H9 (cell line): ENCODE measurements around the gene NEU3. TPM values are rescaled to one million over a fixed set of nuclear protein-coding genes. Genes with fewer than 3 reads are reported as not detected.

Experiments used
- DNase-seq: peaks from one replicate; pipeline ENCODE4 v3.0.0-alpha.2; 2017
- H2AFZ ChIP-seq: one replicate; pipeline ENCODE4 v1.6.1; 2013; ENCODE audit warnings: mild to moderate bottlenecking, low read length, control low read depth, moderate library complexity
- H2AK5ac ChIP-seq: 2 replicates; pipeline ENCODE4 v1.6.1; 2013; ENCODE audit warnings: low read length, control low read depth, mixed read lengths; ENCODE audit not compliant: insufficient read length
- H2BK120ac ChIP-seq: one replicate; pipeline ENCODE4 v1.6.1; 2013; ENCODE audit warnings: low read depth, mild to moderate bottlenecking, low read length, control low read depth, inconsistent platforms; ENCODE audit not compliant: poor library complexity, severe bottlenecking
- H2BK12ac ChIP-seq: 2 replicates; pipeline ENCODE4 v1.6.1; 2013; ENCODE audit warnings: low read length, control low read depth, mixed read lengths, low read depth; ENCODE audit not compliant: insufficient read length
- H2BK15ac ChIP-seq: 2 replicates; pipeline ENCODE4 v1.6.1; 2013; ENCODE audit warnings: low read depth, low read length, control low read depth
- H2BK20ac ChIP-seq: one replicate; pipeline ENCODE4 v1.6.1; 2013; ENCODE audit warnings: low read depth, mild to moderate bottlenecking, low read length, control low read depth, inconsistent platforms; ENCODE audit not compliant: poor library complexity, severe bottlenecking
- H2BK5ac ChIP-seq: 2 replicates; pipeline ENCODE4 v1.6.1; 2013; ENCODE audit warnings: low read length, control low read depth, mixed read lengths; ENCODE audit not compliant: insufficient read length
- H3K14ac ChIP-seq: 2 replicates; pipeline ENCODE4 v1.6.1; 2013; ENCODE audit warnings: low read length, control low read depth; ENCODE audit not compliant: insufficient read depth
- H3K18ac ChIP-seq: 2 replicates; pipeline ENCODE4 v1.6.1; 2013; ENCODE audit warnings: low read depth, mild to moderate bottlenecking, mixed read lengths, low read length, control low read depth; ENCODE audit not compliant: insufficient read length
- H3K23ac ChIP-seq: 2 replicates; pipeline ENCODE4 v1.6.1; 2013; ENCODE audit warnings: low read length, control low read depth, mixed read lengths, low read depth; ENCODE audit not compliant: insufficient read length
- H3K23me2 ChIP-seq: 2 replicates; pipeline ENCODE4 v1.6.1; 2013; ENCODE audit warnings: low read depth, mild to moderate bottlenecking, mixed read lengths, low read length, control low read depth; ENCODE audit not compliant: insufficient read length, poor library complexity, severe bottlenecking
- H3K27ac ChIP-seq: 2 replicates; pipeline ENCODE4 v1.5.1; 2013; ENCODE audit warnings: low read length, control low read depth, mixed read lengths, low read depth; ENCODE audit not compliant: insufficient read length
- H3K27me3 ChIP-seq: 2 replicates; pipeline ENCODE4 v1.6.1; 2013; ENCODE audit warnings: low read length, control low read depth, inconsistent platforms; ENCODE audit not compliant: insufficient read depth
- H3K4ac ChIP-seq: 2 replicates; pipeline ENCODE4 v1.6.1; 2013; ENCODE audit warnings: low read depth, mild to moderate bottlenecking, control low read depth, inconsistent platforms, low read length, moderate library complexity
- H3K4me1 ChIP-seq: 2 replicates; pipeline ENCODE4 v1.6.1; 2013; ENCODE audit warnings: low read length, control low read depth, inconsistent platforms; ENCODE audit not compliant: insufficient read depth
- H3K4me2 ChIP-seq: 2 replicates; pipeline ENCODE4 v1.6.1; 2013; ENCODE audit warnings: low read length, control low read depth, mixed read lengths; ENCODE audit not compliant: insufficient read length, insufficient read depth
- H3K56ac ChIP-seq: 2 replicates; pipeline ENCODE4 v1.6.1; 2013; ENCODE audit warnings: low read depth, mild to moderate bottlenecking, mixed read lengths, low read length, control low read depth; ENCODE audit not compliant: insufficient read length
- H3K79me1 ChIP-seq: 2 replicates; pipeline ENCODE4 v1.6.1; 2013; ENCODE audit warnings: low read depth, mild to moderate bottlenecking, moderate library complexity, low read length, control low read depth, inconsistent platforms; ENCODE audit not compliant: insufficient read depth, poor library complexity, severe bottlenecking
- H3K79me2 ChIP-seq: 2 replicates; pipeline ENCODE4 v1.6.1; 2013; ENCODE audit warnings: low read length, control low read depth, inconsistent platforms; ENCODE audit not compliant: insufficient read depth
- H3K9ac ChIP-seq: 2 replicates; pipeline ENCODE4 v1.6.1; 2013; ENCODE audit warnings: low read length, control low read depth, mixed read lengths; ENCODE audit not compliant: insufficient read length; ENCODE audit errors: extremely low read depth
- H3K9me3 ChIP-seq: one replicate; pipeline ENCODE4 v1.6.1; 2013; ENCODE audit warnings: low read depth, low read length, inconsistent platforms; ENCODE audit not compliant: control insufficient read depth
- H3T11ph ChIP-seq: one replicate; pipeline ENCODE4 v1.6.1; 2013; ENCODE audit warnings: mild to moderate bottlenecking, low read length, control low read depth, inconsistent platforms
- H4K20me1 ChIP-seq: one replicate; pipeline ENCODE4 v1.6.1; 2013; ENCODE audit not compliant: control insufficient read depth, insufficient read length, insufficient read depth
- H4K5ac ChIP-seq: 2 replicates; pipeline ENCODE4 v1.6.1; 2013; ENCODE audit warnings: low read depth, mild to moderate bottlenecking, mixed read lengths, low read length, control low read depth; ENCODE audit not compliant: insufficient read length
- H4K8ac ChIP-seq: replicated peaks from 2 replicates; pipeline ENCODE4 v1.6.1; 2013; ENCODE audit warnings: low read length, control low read depth, mixed read lengths, low read depth; ENCODE audit not compliant: insufficient read length
- H4K91ac ChIP-seq: 2 replicates; pipeline ENCODE4 v1.6.1; 2013; ENCODE audit warnings: low read depth, mild to moderate bottlenecking, moderate library complexity, mixed read lengths, low read length, control low read depth; ENCODE audit not compliant: insufficient read length
- H3K27ac Mint-ChIP-seq, 3 experiments: 2 replicates in 2 of 3; 3 replicates in 1 of 3; pipeline ENCODE4 v1.8.0; 2020 to 2021; ENCODE audit warnings: mixed read lengths in 3 of 3, mild to moderate bottlenecking in 1 of 3, moderate library complexity in 1 of 3
- H3K27me3 Mint-ChIP-seq: 2 replicates; pipeline ENCODE4 v1.8.0; 2021; ENCODE audit warnings: low read depth, mild to moderate bottlenecking, moderate library complexity, mixed read lengths
- H3K36me3 Mint-ChIP-seq, 3 experiments: 2 replicates in 2 of 3; 3 replicates in 1 of 3; pipeline ENCODE4 v1.8.0; 2020 to 2021; ENCODE audit warnings: low read depth in 3 of 3, mixed read lengths in 3 of 3; ENCODE audit not compliant: insufficient read depth in 1 of 3
- H3K4me1 Mint-ChIP-seq, 2 experiments: 2 replicates each; pipeline ENCODE4 v1.8.0; 2020; ENCODE audit warnings: mixed read lengths in 2 of 2
- H3K4me3 Mint-ChIP-seq, 2 experiments: 2 replicates in 1 of 2; 3 replicates in 1 of 2; pipeline ENCODE4 v1.8.0; 2020 to 2021; ENCODE audit warnings: mild to moderate bottlenecking in 2 of 2, mixed read lengths in 2 of 2, moderate library complexity in 1 of 2
- H3K9me3 Mint-ChIP-seq, 2 experiments: 2 replicates in 1 of 2; 3 replicates in 1 of 2; pipeline ENCODE4 v1.8.0; 2020; ENCODE audit warnings: mild to moderate bottlenecking in 2 of 2, mixed read lengths in 2 of 2, moderate library complexity in 1 of 2
- CTCF ChIP-seq: fragments of 200-600 bp; sonication (generic); conservative IDR thresholded peaks from 3 replicates; pipeline ENCODE4 v1.8.0; 2021; ENCODE audit warnings: antibody characterized with exemption, mild to moderate bottlenecking
- WGBS: extraction: QIAGEN DNeasy Blood & Tissue Kit; methylation state at CpG from one replicate; pipeline ENCODE4 v1.1.7; 2013; ENCODE audit warnings: missing lambda C conversion rate, low lambda C conversion rate, mixed read lengths; ENCODE audit not compliant: insufficient read length; ENCODE audit errors: extremely low coverage; 5-methylcytosine and 5-hydroxymethylcytosine counted together
- total RNA-seq: library from RNA; stranded (reverse); gene quantifications from 2 replicates; pipeline ENCODE4 v1.2.1, GENCODE V29; 2021

Gene NEU3
- total RNA-seq, 1 experiment from 2014 or later: 15.9 TPM

DNA sequence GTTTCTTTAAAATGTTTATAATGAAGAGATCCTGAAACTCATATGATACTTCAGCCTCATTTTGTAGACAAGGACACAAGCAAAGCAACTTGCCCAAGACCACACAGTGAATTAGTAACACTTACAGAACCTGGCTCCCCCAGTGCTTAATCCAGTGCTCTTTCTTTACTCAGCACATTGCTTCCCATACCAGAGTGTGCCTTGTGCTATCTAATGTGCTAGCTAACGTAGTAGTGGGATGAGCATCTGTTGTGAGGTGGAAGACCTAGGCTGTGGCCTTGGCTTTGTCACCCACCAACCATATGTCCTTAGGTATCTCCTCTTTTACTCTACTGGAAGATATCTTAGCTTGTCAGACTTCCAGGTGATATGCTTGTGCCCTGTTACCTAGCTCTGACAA, 34.5 kb upstream of the NEU3 start:
- Histone ChIP-seq H2BK5ac (no peak overlapping the region), H3K9me3 (no peaks in the 10 kb centered on the region), H3K9ac (no peak overlapping the region), H3K56ac (no peak overlapping the region), H3K4me2 (no peak overlapping the region), H4K8ac (no peak overlapping the region), H3K14ac (no peak overlapping the region), H3K27me3 (no peaks in the 10 kb centered on the region), H2BK120ac (no peak overlapping the region), H3K79me1 (peaks cover 11% of the 10 kb centered on the region), H2AK5ac (no peak overlapping the region), H3K18ac (no peak overlapping the region), H3K23ac (no peak overlapping the region), H3K4ac (no peak overlapping the region), H4K20me1 (no peaks in the 10 kb centered on the region), H4K91ac (no peak overlapping the region), H4K5ac (no peak overlapping the region), H3K27ac (no peak overlapping the region), H3K79me2 (peaks cover 30% of the 10 kb centered on the region), H3K4me1 (no peaks in the 10 kb centered on the region), H3K23me2 (peaks cover 5% of the 10 kb centered on the region), H2BK12ac (no peak overlapping the region), H3T11ph (no peak overlapping the region), H2BK20ac (no peak overlapping the region), H2AFZ (no peak overlapping the region), H2BK15ac (no peak overlapping the region)
- Mint-ChIP-seq H3K27me3 (no peaks in the 10 kb centered on the region), H3K9me3 (no peaks in the 10 kb centered on the region; a peak in 1 of 5 replicates), H3K4me1 (peaks cover 15 to 21% of the 10 kb centered on the region in 2 experiments), H3K36me3 (peaks cover 0 to 17% (median 6%) of the 10 kb centered on the region in 3 experiments; a peak in 5 of 7 replicates), H3K27ac (no peak overlapping the region; a peak in 1 of 7 replicates), H3K4me3 (no peak overlapping the region)
- no peak for DNase-seq
- no peak for TF ChIP-seq CTCF
- WGBS: no CpG with 5 or more reads among the region's 1 CpG
